Lower lobe of right lung (tissue), 2 donors: ENCODE data around the gene CFAP43. TPM values are rescaled to one million over a fixed set of nuclear protein-coding genes. Genes with fewer than 3 reads are reported as not detected.

ENCODE experiments used
- ATAC-seq, 2 donors: fragments of 200-7000 bp; cut with Tn5 transposase; one replicate each; pipeline ENCODE4 v1.9.1; 2020 to 2022; ENCODE audit warnings: mild to moderate bottlenecking in 2 of 2, moderate library complexity in 2 of 2
- DNase-seq: peaks from one replicate; pipeline ENCODE4 v3.0.0-alpha.2; 2020
- H3K27ac ChIP-seq: fragments of 200-600 bp; one replicate; pipeline ENCODE4 v1.8.0; 2022
- H3K27me3 ChIP-seq: fragments of 200-600 bp; one replicate; pipeline ENCODE4 v1.8.0; 2022; ENCODE audit warnings: low read depth
- H3K36me3 ChIP-seq: fragments of 200-600 bp; one replicate; pipeline ENCODE4 v1.8.0; 2022; ENCODE audit warnings: mild to moderate bottlenecking
- H3K4me1 ChIP-seq: fragments of 200-600 bp; one replicate; pipeline ENCODE4 v1.8.0; 2022
- H3K4me3 ChIP-seq: fragments of 200-600 bp; one replicate; pipeline ENCODE4 v1.8.0; 2022; ENCODE audit warnings: mild to moderate bottlenecking
- H3K9me3 ChIP-seq: fragments of 200-600 bp; one replicate; pipeline ENCODE4 v1.8.0; 2022
- intact Hi-C: fragments of 100-400 bp; cut with DNase I; formaldehyde crosslinking; loops from one replicate; pipeline ENCODE4 v1.11.0; 2022
- total RNA-seq: library from RNA; stranded (reverse); fragmentation: NEBNext Ultra II Directional; extraction: Animal tissue kit (Norgen Biotek cat#: 25700); gene quantifications from one replicate; pipeline ENCODE4 v1.2.1, GENCODE V29; 2021
- TF ChIP-seq, protein P1 (sequence below): fragments of 200-600 bp; IDR thresholded peaks from one replicate; pipeline ENCODE4 v1.8.0; 2022; ENCODE audit warnings: antibody characterized with exemption, mild to moderate bottlenecking
- donor health status: DM: no; HTN: yes; CAD: no; lungs with severe emphysema.

Gene CFAP43
- total RNA-seq, 1 donor from 2014 or later = 12.9 TPM

DNA sequence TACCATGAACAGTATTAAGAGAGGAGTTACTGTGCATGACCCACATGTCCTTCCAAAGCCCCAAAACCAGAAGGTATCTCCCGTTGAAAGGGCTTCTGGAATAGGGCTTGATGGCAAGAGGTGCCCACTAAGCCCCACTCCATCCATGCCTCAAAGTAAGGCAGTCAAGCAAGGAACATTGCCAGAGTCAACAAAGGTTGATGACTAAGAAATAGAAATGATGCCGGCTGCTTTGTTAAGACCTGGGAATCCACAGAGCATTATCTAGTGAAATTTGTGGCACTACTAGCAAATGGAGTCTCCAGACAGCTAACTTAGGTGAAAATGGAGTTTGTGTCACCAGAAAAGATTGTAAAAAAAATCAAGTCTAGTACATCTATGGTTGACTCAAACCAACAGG lies 104.0 kb downstream of the CFAP43 start:
- peaks cover 11% of the 10 kb centered on the region for H3K36me3 ChIP-seq
- no peak overlapping the region for H3K27ac ChIP-seq
- no peak overlapping the region for H3K4me3 ChIP-seq
- TF ChIP-seq, protein P1, sequence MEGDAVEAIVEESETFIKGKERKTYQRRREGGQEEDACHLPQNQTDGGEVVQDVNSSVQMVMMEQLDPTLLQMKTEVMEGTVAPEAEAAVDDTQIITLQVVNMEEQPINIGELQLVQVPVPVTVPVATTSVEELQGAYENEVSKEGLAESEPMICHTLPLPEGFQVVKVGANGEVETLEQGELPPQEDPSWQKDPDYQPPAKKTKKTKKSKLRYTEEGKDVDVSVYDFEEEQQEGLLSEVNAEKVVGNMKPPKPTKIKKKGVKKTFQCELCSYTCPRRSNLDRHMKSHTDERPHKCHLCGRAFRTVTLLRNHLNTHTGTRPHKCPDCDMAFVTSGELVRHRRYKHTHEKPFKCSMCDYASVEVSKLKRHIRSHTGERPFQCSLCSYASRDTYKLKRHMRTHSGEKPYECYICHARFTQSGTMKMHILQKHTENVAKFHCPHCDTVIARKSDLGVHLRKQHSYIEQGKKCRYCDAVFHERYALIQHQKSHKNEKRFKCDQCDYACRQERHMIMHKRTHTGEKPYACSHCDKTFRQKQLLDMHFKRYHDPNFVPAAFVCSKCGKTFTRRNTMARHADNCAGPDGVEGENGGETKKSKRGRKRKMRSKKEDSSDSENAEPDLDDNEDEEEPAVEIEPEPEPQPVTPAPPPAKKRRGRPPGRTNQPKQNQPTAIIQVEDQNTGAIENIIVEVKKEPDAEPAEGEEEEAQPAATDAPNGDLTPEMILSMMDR = no peak
- ATAC-seq (no peak), DNase-seq (no peak)
- intact Hi-C loops = no loop called here
- peaks cover 2% of the 10 kb centered on the region for H3K4me1 ChIP-seq
- H3K27me3 ChIP-seq = no peaks in the 10 kb centered on the region
- no peaks in the 10 kb centered on the region for H3K9me3 ChIP-seq

DNA sequence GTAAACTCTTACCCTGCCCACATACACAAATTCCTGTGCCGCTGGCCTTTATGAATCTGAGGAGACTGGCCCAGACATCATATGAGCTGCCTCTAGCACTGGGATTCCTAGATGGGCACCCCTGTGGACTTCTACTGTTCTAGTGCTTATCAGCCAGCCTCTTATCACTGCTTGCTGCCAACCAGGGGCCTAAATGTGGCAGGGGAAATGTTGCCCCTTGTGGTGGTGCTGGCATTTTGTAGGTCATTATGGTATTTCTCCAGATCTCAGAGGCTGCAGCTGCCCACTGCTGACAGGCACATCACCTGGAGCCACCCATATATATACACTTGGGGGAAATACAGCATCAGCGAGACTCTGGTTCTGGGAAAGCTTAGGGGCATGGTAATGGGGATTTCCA lies 104.8 kb downstream of the CFAP43 start:
- Histone ChIP-seq H3K4me1 (peaks cover 10% of the 10 kb centered on the region), H3K36me3 (peaks cover 11% of the 10 kb centered on the region), H3K27ac (no peak overlapping the region), H3K27me3 (no peaks in the 10 kb centered on the region), H3K9me3 (no peaks in the 10 kb centered on the region), H3K4me3 (no peak overlapping the region)
- DNase-seq (no peak), ATAC-seq (peak in 1 of 2 donors; percentile 14)
- intact Hi-C loops = no loop called here
- TF ChIP-seq, protein P1 = no peak

DNA sequence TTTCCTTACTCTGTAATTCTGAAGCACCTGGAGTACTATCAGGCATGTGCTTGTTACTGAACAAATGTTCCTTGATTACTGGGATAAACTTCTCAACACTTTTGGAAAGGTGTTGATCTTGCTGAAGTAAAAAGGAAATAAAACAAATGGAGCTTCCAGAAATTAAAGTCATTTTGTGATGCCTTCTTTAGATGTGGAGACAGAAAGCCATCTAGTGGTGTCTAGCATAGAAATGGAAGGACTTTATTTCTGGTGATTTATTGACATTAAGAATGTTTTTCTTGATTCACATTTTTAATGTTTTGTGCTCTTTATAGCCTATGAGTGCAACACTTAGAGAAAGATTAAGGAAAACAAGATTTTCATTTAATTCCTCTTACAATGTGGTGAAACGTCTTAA lies 108.8 kb downstream of the CFAP43 start:
- H3K27me3 ChIP-seq = no peaks in the 10 kb centered on the region
- ATAC-seq (no peak), DNase-seq (no peak)
- intact Hi-C loops = no loop called here
- H3K4me1 ChIP-seq = peaks cover 21% of the 10 kb centered on the region
- H3K9me3 ChIP-seq = no peaks in the 10 kb centered on the region
- no peak overlapping the region for H3K27ac ChIP-seq
- TF ChIP-seq, protein P1 = peak; percentile 15
- peaks cover 11% of the 10 kb centered on the region for H3K36me3 ChIP-seq
- no peak overlapping the region for H3K4me3 ChIP-seq

DNA sequence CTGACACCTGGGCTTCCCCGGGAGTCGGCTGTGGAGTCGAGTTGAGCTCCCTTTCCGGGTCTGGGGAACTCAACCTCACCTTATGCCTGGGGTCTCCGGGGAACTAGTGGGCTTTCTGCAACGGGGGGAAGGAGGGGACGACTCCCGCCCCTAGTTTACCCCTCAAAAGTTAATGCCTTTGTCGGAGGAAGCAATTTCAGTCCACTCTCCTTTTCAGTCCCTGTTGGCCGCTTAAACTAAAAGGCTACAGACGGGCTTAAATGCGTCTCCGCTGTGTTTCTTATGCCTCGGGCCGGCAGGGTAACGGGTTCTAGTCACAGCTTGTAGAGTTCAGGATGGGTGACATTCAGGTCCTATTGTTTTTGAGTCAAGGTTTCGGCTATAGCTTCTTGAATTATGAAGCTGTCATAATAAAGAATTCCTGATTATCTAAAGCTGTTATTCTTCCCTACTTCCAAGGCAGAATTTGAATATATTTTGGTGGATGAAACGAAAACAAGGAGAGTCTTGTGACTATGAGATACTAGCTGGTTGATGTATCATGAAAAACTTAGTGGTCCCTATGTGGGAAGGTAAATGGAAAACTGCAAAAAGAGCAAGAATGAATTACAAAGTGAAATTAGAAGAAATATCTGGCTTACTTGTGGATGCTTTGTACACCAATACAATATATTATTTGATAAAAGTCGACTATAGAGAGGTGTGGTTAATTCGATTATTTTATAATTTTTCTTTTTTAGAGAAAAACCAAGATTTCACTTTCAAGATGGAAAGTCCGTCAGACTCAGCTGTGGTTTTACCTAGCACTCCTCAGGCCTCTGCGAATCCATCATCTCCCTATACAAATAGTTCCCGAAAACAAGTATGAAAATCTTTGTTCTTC lies 109.7 kb downstream of the CFAP43 start:
- peak overlapping the region; percentile 75 for H3K4me3 ChIP-seq
- H3K4me1 ChIP-seq = peaks cover 25% of the 10 kb centered on the region
- peak overlapping the region; percentile 99 for H3K27ac ChIP-seq
- no peaks in the 10 kb centered on the region for H3K27me3 ChIP-seq
- DNase-seq (no peak), ATAC-seq (no peak)
- no peaks in the 10 kb centered on the region for H3K9me3 ChIP-seq
- intact Hi-C loops = no loop called here
- peaks cover 11% of the 10 kb centered on the region for H3K36me3 ChIP-seq
- TF ChIP-seq, protein P1 = no peak

DNA sequence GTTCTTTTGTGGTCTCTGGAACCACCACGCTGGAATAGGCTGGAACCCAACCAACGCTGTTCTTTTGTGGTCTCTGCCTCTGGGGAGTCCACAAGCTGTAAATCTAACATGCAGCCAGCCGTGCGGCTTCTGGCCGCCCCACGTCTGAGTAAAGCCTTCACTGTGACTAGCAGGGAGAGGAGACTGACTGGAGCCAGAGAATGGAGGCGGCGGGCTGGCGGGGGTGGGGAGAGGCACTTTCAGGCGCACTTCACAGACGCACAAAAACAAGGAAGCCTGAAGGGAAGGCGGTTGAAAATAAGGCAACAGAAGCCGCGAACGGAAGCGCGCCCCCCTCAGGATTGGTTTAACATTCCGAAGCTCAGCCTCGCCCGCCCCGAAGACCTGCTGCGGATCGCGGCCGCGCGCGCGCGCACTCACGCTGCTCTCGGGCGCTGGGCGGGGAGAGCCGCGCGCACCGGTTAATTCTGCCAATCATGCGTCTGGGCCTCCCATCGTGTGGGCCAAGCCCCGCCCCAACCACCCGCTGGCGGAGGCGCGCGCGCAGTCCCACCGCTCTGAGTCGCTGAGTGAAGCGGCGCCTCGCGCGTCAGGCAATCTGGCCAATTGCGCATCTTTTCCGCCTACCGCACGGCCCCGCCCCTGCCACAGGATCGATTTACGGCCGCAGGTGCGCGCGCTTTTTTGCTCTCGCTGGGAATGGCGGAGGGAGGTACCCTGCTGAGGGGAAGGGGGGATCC lies 110.5 kb downstream of the CFAP43 start, which contains the start of gene SFR1:
SFR1 (plus strand) TSS at position 687 of the 740 bp plus-strand sequence; CDS start at position 700, 13 bp downstream.
- TF ChIP-seq, protein P1 = peak; percentile 67
- Histone ChIP-seq H3K4me1 (peaks cover 25% of the 10 kb centered on the region), H3K27me3 (no peaks in the 10 kb centered on the region), H3K27ac (peak within 1 kb of the TSS; percentile 99), H3K4me3 (peak within 1 kb of the TSS; percentile 75), H3K9me3 (no peaks in the 10 kb centered on the region), H3K36me3 (peaks cover 8% of the 10 kb centered on the region)
- peak; percentile 99 for DNase-seq
- intact Hi-C loops = no loop called here
- ATAC-seq = peak; percentile 93 to 98
